Hepatocyte (in vitro differentiated cells): ENCODE measurements around the gene MYO1E. TPM values are rescaled to one million over a fixed set of nuclear protein-coding genes. Genes with fewer than 3 reads are reported as not detected.

Experiments used
- DNase-seq: peaks from one replicate; pipeline ENCODE4 v3.0.0-alpha.2; 2016; ENCODE audit warnings: low spot score
- H2AFZ ChIP-seq: fragments of 200-600 bp; sonication (generic); 2 replicates; pipeline ENCODE4 v1.6.0; 2016; ENCODE audit warnings: antibody characterized with exemption, mild to moderate bottlenecking
- H3K27ac ChIP-seq: fragments of 200-600 bp; sonication (generic); 2 replicates; pipeline ENCODE4 v1.5.1; 2016; ENCODE audit warnings: mild to moderate bottlenecking
- H3K27me3 ChIP-seq: fragments of 200-600 bp; sonication (generic); 2 replicates; pipeline ENCODE4 v1.6.1; 2016
- H3K36me3 ChIP-seq: fragments of 200-600 bp; sonication (generic); replicated peaks from 2 replicates; pipeline ENCODE4 v1.5.1; 2016; ENCODE audit warnings: low read depth; ENCODE audit not compliant: insufficient read depth
- H3K4me1 ChIP-seq: fragments of 200-600 bp; sonication (generic); 2 replicates; pipeline ENCODE4 v1.5.1; 2016; ENCODE audit warnings: mild to moderate bottlenecking, moderate library complexity; ENCODE audit not compliant: insufficient read depth
- H3K4me2 ChIP-seq: fragments of 200-600 bp; sonication (generic); 2 replicates; pipeline ENCODE4 v1.6.0; 2016
- H3K4me3 ChIP-seq: fragments of 200-600 bp; sonication (generic); 2 replicates; pipeline ENCODE4 v1.5.1; 2016; ENCODE audit warnings: mild to moderate bottlenecking
- H3K79me2 ChIP-seq: fragments of 200-600 bp; sonication (generic); 2 replicates; pipeline ENCODE4 v1.6.0; 2017; ENCODE audit warnings: mild to moderate bottlenecking
- H3K9me2 ChIP-seq: fragments of 200-600 bp; sonication (generic); replicated peaks from 2 replicates; pipeline ENCODE4 v1.6.0; 2017; ENCODE audit warnings: mild to moderate bottlenecking; ENCODE audit not compliant: insufficient read depth
- H3K9me3 ChIP-seq: fragments of 200-600 bp; sonication (generic); 2 replicates; pipeline ENCODE4 v1.5.1; 2016; ENCODE audit warnings: low read depth, mild to moderate bottlenecking
- H4K20me1 ChIP-seq: fragments of 200-600 bp; sonication (generic); 2 replicates; pipeline ENCODE4 v1.6.0; 2016; ENCODE audit warnings: mild to moderate bottlenecking; ENCODE audit not compliant: insufficient read depth, poor library complexity, severe bottlenecking
- EZH2 ChIP-seq: fragments of 200-600 bp; sonication (generic); IDR thresholded peaks from 2 replicates; pipeline ENCODE4 v1.6.1; 2016; ENCODE audit warnings: antibody characterized with exemption, mild to moderate bottlenecking, borderline replicate concordance
- EZH2phosphoT487 ChIP-seq: fragments of 200-600 bp; sonication (generic); IDR thresholded peaks from one replicate; pipeline ENCODE4 v1.6.1; 2018; ENCODE audit warnings: antibody characterized with exemption, mild to moderate bottlenecking, low read depth, moderate library complexity; ENCODE audit not compliant: unreplicated experiment, severe bottlenecking
- WGBS: methylation state at CpG from one replicate; pipeline ENCODE4 v1.1.6; 2016; ENCODE audit warnings: low lambda C conversion rate; ENCODE audit errors: missing lambda C conversion rate; 5-methylcytosine and 5-hydroxymethylcytosine counted together
- polyA plus RNA-seq: library from polyadenylated mRNA; unstranded; fragments of >200 nt; fragmentation: Nextera tagmentation; extraction: Ambion mirVana; gene quantifications from 2 replicates; pipeline ENCODE4 v1.2.1, GENCODE V29; 2016
- total RNA-seq: library from RNA; depleted of rRNA; stranded (reverse); fragments of >200 nt; gene quantifications from 2 replicates; pipeline ENCODE4 v1.2.3, GENCODE V29; 2014
- TF ChIP-seq, protein P1 (sequence below): fragments of 200-600 bp; sonication (generic); IDR thresholded peaks from 2 replicates; pipeline ENCODE4 v1.5.1; 2016; ENCODE audit warnings: antibody characterized with exemption, mild to moderate bottlenecking; ENCODE audit not compliant: poor library complexity

The MYO1E gene
- total and polyA plus RNA-seq, 2 experiments from 2014 or later = 107 to 111 TPM

- H4K20me1 ChIP-seq = no peaks in the 10 kb centered on the region
- peaks cover 6% of the 10 kb centered on the region for H3K4me1 ChIP-seq
- H3K79me2 ChIP-seq = peaks cover 63% of the 10 kb centered on the region
- H2AFZ ChIP-seq = no peak overlapping the region
- H3K9me2 ChIP-seq = no peaks in the 10 kb centered on the region
- WGBS = 92% methylated on average over 8 of the region's 8 CpGs
- H3K36me3 ChIP-seq = no peaks in the 10 kb centered on the region
- H3K4me3 ChIP-seq = no peak overlapping the region
- H3K27ac ChIP-seq = no peak overlapping the region
- H3K27me3 ChIP-seq = no peaks in the 10 kb centered on the region
- no peaks in the 10 kb centered on the region for H3K9me3 ChIP-seq
- no peak for DNase-seq
- no peak for TF ChIP-seq EZH2
- TF ChIP-seq, protein P1, sequence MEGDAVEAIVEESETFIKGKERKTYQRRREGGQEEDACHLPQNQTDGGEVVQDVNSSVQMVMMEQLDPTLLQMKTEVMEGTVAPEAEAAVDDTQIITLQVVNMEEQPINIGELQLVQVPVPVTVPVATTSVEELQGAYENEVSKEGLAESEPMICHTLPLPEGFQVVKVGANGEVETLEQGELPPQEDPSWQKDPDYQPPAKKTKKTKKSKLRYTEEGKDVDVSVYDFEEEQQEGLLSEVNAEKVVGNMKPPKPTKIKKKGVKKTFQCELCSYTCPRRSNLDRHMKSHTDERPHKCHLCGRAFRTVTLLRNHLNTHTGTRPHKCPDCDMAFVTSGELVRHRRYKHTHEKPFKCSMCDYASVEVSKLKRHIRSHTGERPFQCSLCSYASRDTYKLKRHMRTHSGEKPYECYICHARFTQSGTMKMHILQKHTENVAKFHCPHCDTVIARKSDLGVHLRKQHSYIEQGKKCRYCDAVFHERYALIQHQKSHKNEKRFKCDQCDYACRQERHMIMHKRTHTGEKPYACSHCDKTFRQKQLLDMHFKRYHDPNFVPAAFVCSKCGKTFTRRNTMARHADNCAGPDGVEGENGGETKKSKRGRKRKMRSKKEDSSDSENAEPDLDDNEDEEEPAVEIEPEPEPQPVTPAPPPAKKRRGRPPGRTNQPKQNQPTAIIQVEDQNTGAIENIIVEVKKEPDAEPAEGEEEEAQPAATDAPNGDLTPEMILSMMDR = no peak
- TF ChIP-seq EZH2phosphoT487 = no peak
- no peak overlapping the region for H3K4me2 ChIP-seq
Measured at GRCh38 chr15:59292442-59293151, 80.1 kb downstream of the MYO1E start.

DNA sequence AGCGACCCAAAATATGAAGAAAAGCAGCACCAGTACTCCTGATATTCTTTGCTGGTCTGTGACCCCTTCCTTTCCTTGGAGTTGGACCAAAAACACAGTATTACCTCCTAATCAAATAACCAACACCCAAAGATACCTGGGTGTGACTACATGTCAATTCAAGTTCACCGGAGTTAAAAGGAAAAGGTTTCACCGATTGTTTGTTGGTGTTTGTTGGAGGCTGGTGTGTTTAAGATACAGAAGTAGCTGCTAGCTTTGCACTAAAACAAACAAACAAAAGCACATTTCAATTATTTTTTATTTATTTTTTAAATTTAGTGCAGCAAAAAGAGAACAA, 81.5 kb downstream of the MYO1E start:
- Histone ChIP-seq H3K27ac (no peak overlapping the region), H4K20me1 (no peaks in the 10 kb centered on the region), H3K4me3 (no peak overlapping the region), H3K36me3 (no peaks in the 10 kb centered on the region), H3K79me2 (peaks cover 71% of the 10 kb centered on the region), H3K4me1 (peaks cover 6% of the 10 kb centered on the region), H3K27me3 (no peaks in the 10 kb centered on the region), H3K9me3 (no peaks in the 10 kb centered on the region), H2AFZ (no peak overlapping the region), H3K9me2 (no peaks in the 10 kb centered on the region), H3K4me2 (no peak overlapping the region)
- TF ChIP-seq EZH2phosphoT487 (no peak), EZH2 (no peak)
- TF ChIP-seq, protein P1 = no peak
- WGBS = 94% methylated on average over 3 of the region's 3 CpGs
- DNase-seq = no peak

- Histone ChIP-seq H3K4me3 (no peak overlapping the region), H3K36me3 (no peaks in the 10 kb centered on the region), H3K27me3 (no peaks in the 10 kb centered on the region), H2AFZ (no peak overlapping the region), H3K4me2 (no peak overlapping the region), H3K79me2 (peaks cover 77% of the 10 kb centered on the region), H3K9me3 (no peaks in the 10 kb centered on the region), H4K20me1 (no peaks in the 10 kb centered on the region), H3K27ac (no peak overlapping the region), H3K4me1 (peaks cover 6% of the 10 kb centered on the region), H3K9me2 (no peaks in the 10 kb centered on the region)
- TF ChIP-seq, protein P1 = no peak
- TF ChIP-seq EZH2 = no peak
- no peak for TF ChIP-seq EZH2phosphoT487
- no peak for DNase-seq
- 87% methylated on average over 11 of the region's 11 CpGs for WGBS
Measured at GRCh38 chr15:59290295-59291212, 82.1 kb downstream of the MYO1E start.
